GM12878 (cell line): ENCODE measurements around the gene SYCE3. TPM values are rescaled to one million over a fixed set of nuclear protein-coding genes. Genes with fewer than 3 reads are reported as not detected.

Experiments used
- ATAC-seq: fragments of 200-7000 bp; cut with Tn5 transposase; 3 replicates; pipeline ENCODE4 v1.9.1; 2020; ENCODE audit warnings: mild to moderate bottlenecking, moderate library complexity
- BruUV-seq: library from RNA; stranded (reverse); fragments of 400-500 nt; replicated peaks from 2 replicates; lab custom pipeline; 2021; lab: Mats Ljungman, UMichigan
- CTCF ChIA-PET: fragments of 300-600 bp; sonication (Branson Sonifier 250); formaldehyde crosslinking; extraction: SDS; loops from one replicate; lab custom pipeline; 2021; ENCODE audit warnings: inconsistent platforms; lab: Yijun Ruan, JAX
- POLR2A ChIA-PET: fragments of 350-600 bp; formaldehyde crosslinking; extraction: SDS; loops from one replicate; lab custom pipeline; 2021; ENCODE audit warnings: inconsistent platforms; lab: Charles Lee
- RAD21 ChIA-PET: fragments of 300-600 bp; sonication (Branson Sonifier 250); formaldehyde crosslinking; loops from one replicate; lab custom pipeline; 2023; ENCODE audit warnings: antibody characterized with exemption; ENCODE audit not compliant: unreplicated experiment; lab: Charles Lee
- SMC1A ChIA-PET: fragments of 300-600 bp; sonication (Branson Sonifier 250); formaldehyde crosslinking; loops from one replicate; lab custom pipeline; 2023; ENCODE audit not compliant: unreplicated experiment, uncharacterized antibody; lab: Charles Lee
- DNase-seq: peaks from one replicate; pipeline ENCODE4 v3.0.0-alpha.2; 2011; ENCODE audit warnings: low read depth, low spot score
- FAIRE-seq: peaks from 3 replicates; lab custom pipeline; 2011; peaks lifted over from hg19 to GRCh38; lab: Jason Lieb, UNC
- H2AFZ ChIP-seq: 2 replicates; pipeline ENCODE4 v1.6.0; 2011; ENCODE audit warnings: low read depth, low read length, control low read depth; ENCODE audit not compliant: control insufficient read depth
- H3K27ac ChIP-seq: 2 replicates; pipeline ENCODE4 v1.5.1; 2011; ENCODE audit warnings: control low read depth; ENCODE audit not compliant: control insufficient read depth, insufficient read depth
- H3K27me3 ChIP-seq, 2 experiments: replicated peaks in 1 of 2; 2 replicates each; pipeline versions ENCODE4 v1.6.0 to v1.6.1; 2011; ENCODE audit warnings: low read length in 1 of 2; ENCODE audit not compliant: control insufficient read depth in 2 of 2, insufficient read depth in 2 of 2
- H3K36me3 ChIP-seq, 2 experiments: 2 replicates each; pipeline ENCODE4 v1.5.1; 2011; ENCODE audit warnings: low read length in 1 of 2; ENCODE audit not compliant: control insufficient read depth in 2 of 2, insufficient read depth in 2 of 2
- H3K4me1 ChIP-seq: 2 replicates; pipeline ENCODE4 v1.6.1; 2011; ENCODE audit warnings: mild to moderate bottlenecking, low read length, moderate library complexity, mixed read lengths; ENCODE audit not compliant: control insufficient read depth, insufficient read depth
- H3K4me2 ChIP-seq: 2 replicates; pipeline ENCODE4 v1.6.0; 2011; ENCODE audit warnings: control low read depth; ENCODE audit not compliant: control insufficient read depth, insufficient read depth
- H3K4me3 ChIP-seq: fragments of 200-600 bp; sonication (generic); 2 replicates; pipeline ENCODE4 v1.5.1; 2016
- H3K79me2 ChIP-seq: 2 replicates; pipeline ENCODE4 v1.6.0; 2011; ENCODE audit warnings: low read length; ENCODE audit not compliant: control insufficient read depth, insufficient read depth
- H3K9ac ChIP-seq: 2 replicates; pipeline ENCODE4 v1.8.0; 2011; ENCODE audit warnings: low read length, control low read depth, mixed read lengths; ENCODE audit not compliant: control insufficient read depth, insufficient read depth
- H3K9me3 ChIP-seq: replicated peaks from 3 replicates; pipeline ENCODE4 v1.5.1; 2011; ENCODE audit warnings: mild to moderate bottlenecking, low read length; ENCODE audit not compliant: control insufficient read depth, insufficient read depth
- H4K20me1 ChIP-seq: 2 replicates; pipeline ENCODE4 v1.6.0; 2011; ENCODE audit not compliant: control insufficient read depth, insufficient read depth
- CBX5 ChIP-seq: sonication (generic); IDR thresholded peaks from 2 replicates; pipeline ENCODE4 v1.6.1; 2016; ENCODE audit warnings: low read depth, moderate library complexity, mild to moderate bottlenecking, inconsistent platforms
- MEF2A ChIP-seq: IDR thresholded peaks from 2 replicates; pipeline ENCODE4 v1.6.1; 2011; ENCODE audit warnings: low read depth, mild to moderate bottlenecking, low read length, moderate library complexity; ENCODE audit not compliant: insufficient read depth
- MTA3 ChIP-seq: IDR thresholded peaks from 2 replicates; pipeline ENCODE4 v1.6.1; 2012; ENCODE audit warnings: low read length, inconsistent platforms, borderline replicate concordance
- PAX5 ChIP-seq: IDR thresholded peaks from 2 replicates; pipeline ENCODE4 v1.6.1; 2011; ENCODE audit warnings: low read depth, low read length, borderline replicate concordance
- POLR2A ChIP-seq: IDR thresholded peaks from 2 replicates; pipeline ENCODE4 v1.6.1; 2011; ENCODE audit warnings: low read depth, mild to moderate bottlenecking, low read length
- RELA ChIP-seq: fragments of 450-650 bp; IDR thresholded peaks from 2 replicates; pipeline ENCODE4 v1.8.0; 2014; ENCODE audit warnings: borderline replicate concordance; ENCODE audit not compliant: partially characterized antibody
- RUNX3 ChIP-seq: IDR thresholded peaks from 2 replicates; pipeline ENCODE4 v1.6.1; 2012; ENCODE audit warnings: low read length, inconsistent platforms
- SPI1 ChIP-seq: IDR thresholded peaks from 2 replicates; pipeline ENCODE4 v1.6.1; 2011; ENCODE audit warnings: low read depth, mild to moderate bottlenecking, low read length, moderate library complexity, borderline replicate concordance; ENCODE audit not compliant: insufficient read depth
- TCF12 ChIP-seq: IDR thresholded peaks from 2 replicates; pipeline ENCODE4 v1.6.1; 2011; ENCODE audit warnings: low read depth, mild to moderate bottlenecking, low read length
- ZNF384 ChIP-seq: IDR thresholded peaks from 2 replicates; pipeline ENCODE4 v1.6.1; 2012; ENCODE audit warnings: low read depth, mild to moderate bottlenecking, low read length, improper control_type of control experiment, borderline replicate concordance
- WGBS: methylation state at CpG from one replicate; pipeline ENCODE4 v1.1.6; 2016; ENCODE audit warnings: low lambda C conversion rate; ENCODE audit not compliant: insufficient replicate concordance, insufficient coverage; ENCODE audit errors: missing lambda C conversion rate; 5-methylcytosine and 5-hydroxymethylcytosine counted together
- in situ Hi-C: fragments of 300-500 bp; cut with MboI; formaldehyde crosslinking; loops from 9 replicates; pipeline ENCODE4 v1.14.3; 2018; ENCODE audit warnings: mixed read lengths
- intact Hi-C: fragments of 100-400 bp; cut with micrococcal nuclease; formaldehyde crosslinking; loops from one replicate; pipeline ENCODE4 v1.14.2; 2022; ENCODE audit not compliant: unreplicated experiment
- polyA plus RNA-seq, 11 experiments: library from polyadenylated mRNA; depleted of rRNA in 4 of 11; unstranded in 6 of 11; stranded (reverse) in 5 of 11; fragments of >200 nt; fragmentation: Nextera tagmentation in 4 of 11; fragmentation: Illumina TruSeq in 1 of 11; extraction: Ambion mirVana in 4 of 11; extraction: Trizol in 1 of 11; gene quantifications; 1 replicate in 1 of 11; 2 replicates in 10 of 11; pipeline versions ENCODE4 v1.2.1 to v1.2.3, GENCODE V29; 2011 to 2016; ENCODE audit warnings: inconsistent platforms in 2 of 11, missing spikeins in 2 of 11, low read depth in 1 of 11
- total RNA-seq, 4 experiments: library from RNA; depleted of rRNA in 3 of 4; stranded (reverse); fragments of >200 nt in 3 of 4; fragmentation: Illumina TruSeq in 1 of 4; extraction: Trizol in 1 of 4; gene quantifications; 2 replicates each; pipeline versions ENCODE4 v1.2.1 to v1.2.3, GENCODE V29; 2013 to 2021
- TF ChIP-seq, protein P1 (sequence below): IDR thresholded peaks from 2 replicates; pipeline ENCODE4 v1.6.1; 2012; ENCODE audit warnings: low read depth, low read length, improper control_type of control experiment
- TF ChIP-seq, protein P2 (sequence below): IDR thresholded peaks from 2 replicates; pipeline ENCODE4 v1.6.1; 2012; ENCODE audit warnings: low read depth, low read length, improper control_type of control experiment
- TF ChIP-seq, protein P3 (sequence below): fragments of 450-650 bp; IDR thresholded peaks from 2 replicates; pipeline ENCODE4 v1.6.1; 2014; ENCODE audit warnings: mild to moderate bottlenecking

SYCE3 gene
- total and polyA plus RNA-seq, 10 of the 15 experiments (the other 5 are each of a cell fraction or from before 2014, with no cell fraction given): 0.38 to 0.91 (median 0.76) TPM; not detected in 4

DNA sequence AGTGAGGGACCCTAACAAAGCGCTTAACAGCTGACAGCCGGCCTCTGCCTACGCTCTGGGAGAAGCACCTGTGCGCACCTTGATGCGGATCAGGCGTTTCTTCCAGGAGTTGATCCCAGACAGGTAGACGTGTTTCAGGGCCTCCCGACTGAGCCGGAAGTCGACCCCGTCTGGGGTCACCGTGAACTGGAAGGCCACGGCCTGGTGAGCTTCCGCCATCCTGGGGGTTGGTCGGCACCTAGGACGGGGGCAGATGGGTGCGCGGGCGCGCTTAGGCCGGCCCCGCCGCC, 14.9 kb upstream of the SYCE3 start:
- Histone ChIP-seq H3K9me3 (no peaks in the 10 kb centered on the region), H3K36me3 (peaks cover 4 to 8% of the 10 kb centered on the region in 2 experiments; a peak in 3 of 4 replicates), H3K4me3 (no peak overlapping the region), H3K27me3 (no peaks in the 10 kb centered on the region), H3K79me2 (peaks cover 13% of the 10 kb centered on the region), H4K20me1 (no peaks in the 10 kb centered on the region), H3K4me2 (0 out of 2 replicates have a peak overlapping the region, but pooled peaks have one; percentile 42), H3K27ac (no peak overlapping the region; the same call in 1 of the 2 replicates), H2AFZ (no peak overlapping the region; the same call in 1 of the 2 replicates)
- DNase-seq (no peak), FAIRE-seq (no peak), ATAC-seq (no peak)
- ChIA-PET RAD21 (no interaction called here), CTCF (interaction anchor here (0.8 kb wide), 1 partner anchor 30 kb away, joined by 3 read pairs; no protein-coding TSS in a partner anchor)
- 46% methylated on average over 15 of the region's 23 CpGs for WGBS
- in situ Hi-C loops: no loop called here
- no TSS peak for BruUV-seq
- TF ChIP-seq MTA3 (no peak), POLR2A (peak; percentile 12; the same call in 1 of the 2 replicates)
- TF ChIP-seq, all 136 proteins: peak for 1
- SMC1A ChIA-PET: no interaction called here
- Histone ChIP-seq H3K4me1 (peaks cover 15% of the 10 kb centered on the region), H3K9ac (peak overlapping the region; percentile 60)
- POLR2A ChIA-PET: no interaction called here
- intact Hi-C loops: no loop called here

DNA sequence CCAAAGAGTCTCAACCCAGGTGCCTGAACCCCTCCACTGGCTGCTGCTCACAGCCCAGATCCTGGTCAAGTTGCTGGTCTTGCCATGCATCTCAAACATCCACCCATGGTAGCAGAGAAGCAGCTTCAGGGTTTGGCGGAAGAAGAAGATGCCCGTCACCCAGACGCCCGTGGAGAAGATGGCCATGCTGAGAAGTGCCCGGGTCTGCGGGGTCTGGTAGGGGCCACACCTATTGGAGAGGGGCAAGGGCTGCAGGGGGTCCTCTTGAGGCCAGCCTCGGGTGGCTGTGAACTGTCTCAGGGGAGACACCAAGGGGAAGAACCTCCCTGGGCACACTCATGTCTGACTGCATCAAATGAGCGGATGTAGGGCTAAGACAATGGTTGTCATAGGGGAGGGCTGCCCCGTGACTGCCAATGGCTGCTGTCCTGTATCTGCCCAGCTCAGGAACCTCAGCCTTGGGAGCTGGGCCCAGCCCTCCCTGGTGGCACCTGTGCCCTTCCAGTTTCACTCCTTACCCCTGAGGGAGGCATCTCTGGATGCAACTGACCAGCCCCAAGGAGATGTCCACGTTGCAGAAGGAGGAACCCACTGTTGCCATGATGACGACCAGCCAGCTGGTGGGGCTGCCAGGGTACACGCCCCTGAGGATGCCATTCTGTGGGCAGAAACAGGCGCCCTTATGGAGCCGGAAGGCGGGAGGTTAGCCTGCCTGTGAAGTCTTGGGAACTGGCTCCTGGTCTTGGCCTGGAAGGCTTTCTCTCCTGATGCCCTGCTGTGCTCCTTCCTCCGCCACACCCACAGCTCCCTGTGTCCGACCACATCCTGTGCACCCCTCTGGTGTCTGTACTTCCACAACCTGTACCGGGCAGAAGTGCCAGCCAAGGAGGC, 14.3 kb upstream of the SYCE3 start:
- intact Hi-C loops (no loop called here), in situ Hi-C loops (no loop called here)
- WGBS: 76% methylated on average over 18 of the region's 18 CpGs
- 0 out of 2 replicates have a peak overlapping the region, but pooled peaks have one; percentile 42 for H3K4me2 ChIP-seq
- no peaks in the 10 kb centered on the region for H3K27me3 ChIP-seq
- CTCF ChIA-PET: interaction anchor here (0.8 to 1.0 kb wide), 2 partner anchors 30 to 115 kb away, joined by 3 read pairs; no protein-coding TSS in a partner anchor
- H3K36me3 ChIP-seq: peaks cover 4 to 9% of the 10 kb centered on the region in 2 experiments; a peak in 3 of 4 replicates
- SMC1A ChIA-PET: no interaction called here
- H3K27ac ChIP-seq: no peak overlapping the region
- RAD21 ChIA-PET: no interaction called here
- ATAC-seq (no peak), FAIRE-seq (no peak), DNase-seq (no peak)
- no peaks in the 10 kb centered on the region for H3K9me3 ChIP-seq
- H3K4me3 ChIP-seq: no peak overlapping the region
- POLR2A ChIA-PET: no interaction called here
- H3K79me2 ChIP-seq: peaks cover 9% of the 10 kb centered on the region
- no peaks in the 10 kb centered on the region for H4K20me1 ChIP-seq
- no TSS peak for BruUV-seq
- H3K9ac ChIP-seq: peak overlapping the region; percentile 60
- H2AFZ ChIP-seq: no peak overlapping the region; the same call in 1 of the 2 replicates
- peaks cover 15% of the 10 kb centered on the region for H3K4me1 ChIP-seq
- TF ChIP-seq, protein P1, sequence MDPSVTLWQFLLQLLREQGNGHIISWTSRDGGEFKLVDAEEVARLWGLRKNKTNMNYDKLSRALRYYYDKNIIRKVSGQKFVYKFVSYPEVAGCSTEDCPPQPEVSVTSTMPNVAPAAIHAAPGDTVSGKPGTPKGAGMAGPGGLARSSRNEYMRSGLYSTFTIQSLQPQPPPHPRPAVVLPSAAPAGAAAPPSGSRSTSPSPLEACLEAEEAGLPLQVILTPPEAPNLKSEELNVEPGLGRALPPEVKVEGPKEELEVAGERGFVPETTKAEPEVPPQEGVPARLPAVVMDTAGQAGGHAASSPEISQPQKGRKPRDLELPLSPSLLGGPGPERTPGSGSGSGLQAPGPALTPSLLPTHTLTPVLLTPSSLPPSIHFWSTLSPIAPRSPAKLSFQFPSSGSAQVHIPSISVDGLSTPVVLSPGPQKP: no peak
- TF ChIP-seq MEF2A (no peak), RUNX3 (peak; percentile 16; the same call in 1 of the 2 replicates), SPI1 (no peak), PAX5 (no peak), CBX5 (no peak), RELA (no peak), TCF12 (no peak), ZNF384 (no peak)
- TF ChIP-seq, protein P2, sequence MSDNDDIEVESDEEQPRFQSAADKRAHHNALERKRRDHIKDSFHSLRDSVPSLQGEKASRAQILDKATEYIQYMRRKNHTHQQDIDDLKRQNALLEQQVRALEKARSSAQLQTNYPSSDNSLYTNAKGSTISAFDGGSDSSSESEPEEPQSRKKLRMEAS: no peak
- TF ChIP-seq, protein P3, sequence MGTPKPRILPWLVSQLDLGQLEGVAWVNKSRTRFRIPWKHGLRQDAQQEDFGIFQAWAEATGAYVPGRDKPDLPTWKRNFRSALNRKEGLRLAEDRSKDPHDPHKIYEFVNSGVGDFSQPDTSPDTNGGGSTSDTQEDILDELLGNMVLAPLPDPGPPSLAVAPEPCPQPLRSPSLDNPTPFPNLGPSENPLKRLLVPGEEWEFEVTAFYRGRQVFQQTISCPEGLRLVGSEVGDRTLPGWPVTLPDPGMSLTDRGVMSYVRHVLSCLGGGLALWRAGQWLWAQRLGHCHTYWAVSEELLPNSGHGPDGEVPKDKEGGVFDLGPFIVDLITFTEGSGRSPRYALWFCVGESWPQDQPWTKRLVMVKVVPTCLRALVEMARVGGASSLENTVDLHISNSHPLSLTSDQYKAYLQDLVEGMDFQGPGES: no peak
